DMS53 (cell line): ENCODE measurements around the gene AGMO.

Source experiments
- DNase-seq: peaks from one replicate; lab custom pipeline; 2025; lab: John Stamatoyannopoulos, UW

Gene AGMO

GRCh38 chr7:15397159-15397550 lies 164.7 kb downstream of the AGMO start:
- DNase-seq, result no peak

- DNase-seq, result peak; percentile 92
Observed at GRCh38 chr7:15396210-15397158, 165.3 kb downstream of the AGMO start.

DNA sequence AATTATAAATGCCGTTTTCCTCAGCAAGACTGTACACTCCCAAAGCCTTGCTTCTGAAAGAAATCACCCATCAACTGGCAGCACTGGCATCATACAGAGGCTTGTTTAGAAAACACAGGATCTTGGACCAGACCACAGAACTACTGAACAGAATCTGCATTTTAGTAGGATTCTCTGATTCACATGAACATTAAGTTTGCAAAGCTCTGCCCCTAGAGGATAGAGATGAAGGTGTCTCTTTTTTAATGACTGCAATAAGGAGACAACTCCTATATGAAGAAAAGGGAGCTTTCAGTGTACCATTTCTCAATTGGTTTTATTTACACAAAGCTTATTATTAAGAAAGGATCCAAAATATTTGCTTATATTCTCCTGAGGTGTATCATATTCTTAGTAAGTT lies 172.7 kb downstream of the AGMO start:
- peak; percentile 10 for DNase-seq

- no peak for DNase-seq
Observed at GRCh38 chr7:15378494-15379145, 183.2 kb downstream of the AGMO start.

- no peak for DNase-seq
Observed at GRCh38 chr7:15376600-15376999, 185.2 kb downstream of the AGMO start.

DNA sequence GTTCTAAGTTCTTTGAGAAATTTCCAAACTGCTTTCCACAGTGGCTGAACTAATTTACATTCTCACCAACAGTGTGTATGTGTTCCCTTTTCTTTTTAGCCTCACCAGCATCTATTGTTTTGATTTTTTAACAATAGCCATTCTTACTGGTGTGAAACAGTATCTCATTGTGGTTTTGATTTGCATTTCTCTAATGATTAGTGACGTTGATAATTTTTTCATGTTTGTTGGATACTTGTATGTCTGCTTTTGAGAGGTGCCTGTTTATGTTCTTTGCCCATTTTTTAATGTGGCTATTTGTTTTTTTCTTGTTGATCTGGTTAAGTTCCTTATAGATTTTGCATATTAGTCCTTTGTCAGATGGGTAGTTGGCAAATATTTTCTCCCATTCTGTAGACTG lies 191.4 kb downstream of the AGMO start:
- DNase-seq, result no peak

GRCh38 chr7:15368653-15369052 lies 193.2 kb downstream of the AGMO start:
- no peak for DNase-seq

GRCh38 chr7:15367897-15368296 lies 193.9 kb downstream of the AGMO start:
- DNase-seq, result no peak

GRCh38 chr7:15358112-15358511 lies 203.7 kb downstream of the AGMO start:
- no peak for DNase-seq

DNA sequence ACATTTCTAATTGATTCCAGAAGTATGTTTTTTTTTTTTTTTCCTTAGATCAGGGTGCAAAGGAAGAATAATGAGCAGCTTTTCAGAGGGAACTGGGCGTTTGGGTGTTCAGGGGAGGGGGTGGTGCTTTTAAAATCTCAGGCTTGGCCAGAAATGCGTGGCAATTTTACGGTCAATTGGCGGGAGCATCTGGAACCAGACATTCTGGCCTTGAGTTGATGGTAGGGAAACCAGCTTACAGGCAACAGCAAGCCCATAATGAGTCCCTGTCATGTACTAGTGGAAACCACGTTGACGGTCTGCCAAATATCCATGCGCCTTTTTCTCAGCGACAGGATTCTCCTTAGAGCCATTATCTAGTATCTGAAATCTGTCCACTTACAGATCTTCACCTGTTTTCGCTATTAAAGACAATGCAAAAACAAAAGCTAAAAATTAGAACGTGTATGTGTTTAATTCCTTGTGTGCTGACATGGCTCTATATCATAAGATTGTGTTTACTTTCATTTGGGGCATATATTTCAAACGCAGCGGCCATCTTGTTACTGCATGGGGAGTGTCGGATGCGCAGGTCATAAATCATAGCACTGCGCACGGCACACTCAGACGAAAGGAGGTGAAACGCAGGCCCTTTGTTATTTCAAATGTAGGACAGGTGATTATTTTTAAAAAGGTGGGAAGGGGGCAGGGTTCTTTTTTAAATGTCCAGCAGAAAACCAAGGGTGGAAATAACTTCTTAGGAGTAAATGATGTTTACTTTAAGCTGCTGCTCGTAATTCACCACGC lies 209.2 kb downstream of the AGMO start:
- peak; percentile 84 for DNase-seq

DNA sequence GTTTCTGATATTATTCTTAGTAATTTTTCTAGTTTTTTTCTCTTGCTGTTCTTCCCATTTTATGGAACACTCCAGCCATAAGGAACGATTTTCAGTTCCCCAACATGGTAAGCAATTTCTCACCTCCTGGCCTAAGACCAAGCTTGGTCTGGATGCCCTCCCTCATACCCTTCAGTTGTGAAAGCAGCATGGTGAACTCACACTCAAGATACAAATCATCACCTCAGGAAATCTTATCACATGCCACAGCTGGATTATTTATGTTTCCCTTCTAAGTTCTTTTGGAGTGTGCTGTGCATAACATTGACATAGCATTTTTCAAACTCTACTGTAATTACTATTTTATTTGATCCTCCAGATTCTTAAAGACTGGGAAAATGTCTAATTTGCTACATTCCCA lies 216.6 kb downstream of the AGMO start:
- no peak for DNase-seq

- no peak for DNase-seq
Observed at GRCh38 chr7:15341817-15342216, 220.0 kb downstream of the AGMO start.

- DNase-seq, result no peak
Observed at GRCh38 chr7:15336146-15336545, 225.7 kb downstream of the AGMO start.

GRCh38 chr7:15335390-15335789 lies 226.4 kb downstream of the AGMO start:
- DNase-seq, result no peak

DNA sequence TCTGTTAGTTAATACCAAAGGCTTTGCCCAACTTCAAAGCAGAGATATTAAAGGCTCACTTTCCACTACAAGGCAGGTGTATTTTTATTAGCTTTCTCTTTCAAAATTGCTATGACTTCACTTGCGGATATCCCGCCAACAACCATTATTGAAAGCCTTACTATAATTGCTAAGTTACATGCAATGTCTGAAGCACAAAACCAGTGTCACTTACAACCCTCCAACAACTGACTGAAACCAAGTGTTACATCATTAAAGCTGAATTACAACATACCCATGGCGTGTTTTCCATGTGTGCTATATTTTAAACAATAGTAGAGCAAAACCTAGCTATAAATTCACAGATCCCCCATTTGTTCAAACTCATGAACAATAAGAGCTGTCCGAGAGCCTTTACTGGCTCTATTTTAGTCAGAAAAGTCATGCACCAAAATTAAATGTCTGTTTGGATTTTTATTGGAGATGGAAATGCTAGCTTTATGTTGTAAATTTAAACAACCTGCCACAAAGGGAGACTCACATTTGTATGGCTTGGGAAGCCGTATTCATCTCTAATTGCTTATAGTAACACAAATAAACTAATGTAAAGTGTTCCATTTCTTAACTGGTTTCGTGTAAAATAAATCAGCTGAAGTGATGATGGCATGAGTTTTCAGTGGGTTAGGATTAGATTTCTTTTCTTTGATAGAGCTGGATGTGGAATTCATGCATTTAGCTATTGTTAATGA lies 227.1 kb downstream of the AGMO start:
- DNase-seq, result no peak

GRCh38 chr7:15332956-15333355 lies 228.9 kb downstream of the AGMO start:
- DNase-seq, result no peak

GRCh38 chr7:15330943-15331342 lies 230.9 kb downstream of the AGMO start:
- no peak for DNase-seq

DNA sequence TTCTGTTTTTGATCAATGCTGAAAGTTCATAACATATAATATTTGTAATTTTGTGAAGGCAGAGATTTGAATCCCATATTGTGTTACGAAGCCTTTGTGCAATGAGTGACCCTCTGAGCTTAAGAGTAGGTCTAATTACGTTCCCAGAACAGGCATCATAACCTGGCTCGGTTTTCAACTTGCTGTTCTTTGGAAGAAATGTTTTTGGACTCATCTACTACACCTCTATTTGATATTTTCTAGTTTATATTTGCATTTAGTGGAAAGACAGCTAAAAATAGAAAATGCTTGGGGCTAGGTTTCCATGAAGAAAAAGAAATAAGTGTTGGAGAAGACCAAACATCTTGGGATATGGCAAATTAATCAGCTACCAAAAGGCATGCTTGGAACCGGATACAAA lies 234.8 kb downstream of the AGMO start:
- no peak for DNase-seq

DNA sequence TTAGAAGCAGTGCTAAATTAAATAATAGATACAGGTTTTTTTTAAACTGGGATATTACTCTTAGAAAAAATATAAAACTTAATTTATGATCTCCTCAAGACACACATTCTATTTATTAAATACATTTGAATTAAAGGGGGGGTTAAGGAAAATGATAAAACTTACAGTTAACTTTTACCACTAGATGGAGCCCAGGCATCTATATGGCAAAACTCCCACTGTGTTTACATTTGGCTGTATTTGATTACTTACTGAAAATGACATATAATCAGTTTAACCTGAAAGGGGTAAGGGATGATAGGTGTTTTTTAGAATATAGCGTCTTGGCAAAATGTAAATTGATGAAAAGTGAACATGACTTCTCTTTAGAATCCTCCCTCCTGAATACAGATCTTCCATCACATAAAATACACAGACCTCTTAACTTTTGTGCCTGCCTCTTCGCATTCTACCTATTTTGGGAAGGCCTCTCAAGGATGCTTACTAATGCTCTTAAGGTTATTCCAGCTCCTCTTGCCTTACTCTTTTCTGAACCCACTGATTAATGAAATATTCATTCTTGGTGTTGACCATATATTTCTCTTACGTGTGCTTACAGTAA lies 235.7 kb downstream of the AGMO start:
- peak; percentile 72 for DNase-seq

DNA sequence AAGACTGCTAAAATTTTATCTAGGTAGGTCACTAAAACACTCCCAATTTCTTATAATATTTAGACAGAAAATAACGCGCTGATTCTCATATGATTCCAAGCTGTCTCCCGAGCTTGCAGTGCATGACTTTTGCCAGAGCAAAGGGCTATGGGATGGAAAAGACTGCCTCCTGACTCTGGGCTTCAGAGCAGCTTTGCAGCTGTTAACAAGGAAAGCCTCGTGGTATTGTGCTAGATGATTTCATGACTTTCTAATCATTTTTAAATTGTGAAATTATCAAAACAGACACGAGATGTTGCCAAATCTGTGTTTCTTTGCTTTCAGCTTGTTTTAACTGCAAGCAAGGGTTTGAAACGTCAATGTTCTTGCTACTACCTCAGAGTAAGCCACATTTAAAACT lies 238.3 kb downstream of the AGMO start:
- no peak for DNase-seq

DNA sequence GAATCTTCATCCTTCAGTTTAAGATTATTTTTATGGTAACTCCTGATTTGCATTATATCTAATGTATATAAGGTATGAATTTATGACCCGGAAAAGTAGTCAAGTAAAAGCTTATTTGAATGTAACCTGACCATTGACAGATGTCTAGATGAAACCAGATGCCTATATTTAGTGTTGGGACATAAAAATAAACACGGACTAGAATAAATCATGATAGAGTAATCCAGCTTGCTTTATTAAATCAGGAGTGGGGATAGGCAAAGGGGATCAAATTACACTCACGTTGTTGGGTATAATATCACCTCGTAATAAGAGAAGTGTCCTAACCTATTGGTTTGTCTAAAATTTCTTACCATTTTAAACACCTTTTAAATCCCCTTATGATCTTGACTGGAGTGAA lies 244.6 kb downstream of the AGMO start:
- DNase-seq, result no peak

DNA sequence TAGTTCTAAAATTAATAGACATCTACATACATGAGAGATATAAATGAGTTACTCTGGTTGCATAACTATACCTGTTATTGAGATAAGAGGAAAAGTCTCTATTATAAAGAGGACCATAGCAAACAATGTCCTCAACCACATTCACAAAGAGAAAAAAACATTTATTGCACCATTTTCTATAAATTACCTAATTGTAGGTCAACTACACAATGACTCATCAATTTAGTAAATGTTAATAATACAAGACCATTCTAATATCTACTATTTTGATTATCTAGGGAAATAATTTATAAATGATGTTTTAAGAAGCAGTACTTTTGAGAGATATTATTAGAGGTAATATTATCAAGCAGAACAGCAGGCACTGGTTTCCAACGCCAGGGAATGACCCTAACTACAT lies 246.1 kb downstream of the AGMO start:
- DNase-seq, result no peak
